Erythroblast (primary cell): ENCODE measurements around the gene TMEM114.

Experiments used
- DNase-seq, 2 experiments: peaks; one replicate each; lab custom pipeline; 2025; lab: John Stamatoyannopoulos, UW
- GATA1 ChIP-seq: IDR thresholded peaks from 2 replicates; pipeline ENCODE4 v1.6.1; 2011; ENCODE audit warnings: low read depth, mild to moderate bottlenecking, control low read depth, low read length, moderate library complexity
- POLR2A ChIP-seq: IDR thresholded peaks from 2 replicates; pipeline ENCODE4 v1.6.1; 2011; ENCODE audit warnings: mild to moderate bottlenecking, low read length

The TMEM114 gene

GRCh38 chr16:8554881-8555280 lies 35.4 kb downstream of the TMEM114 start:
- TF ChIP-seq GATA1: no peak
- no peak for TF ChIP-seq POLR2A
- DNase-seq: no peak

GRCh38 chr16:8554022-8554421 lies 36.3 kb downstream of the TMEM114 start:
- no peak for TF ChIP-seq POLR2A
- no peak for TF ChIP-seq GATA1
- DNase-seq: no peak

GRCh38 chr16:8552487-8553221 lies 37.7 kb downstream of the TMEM114 start:
- no peak for DNase-seq

GRCh38 chr16:8551388-8552332 lies 38.7 kb downstream of the TMEM114 start:
- TF ChIP-seq POLR2A (no peak), GATA1 (no peak)
- no peak for DNase-seq

More at GRCh38 chr16:8552487-8553221, 37.7 kb downstream of the TMEM114 start:
- TF ChIP-seq POLR2A: no peak
- no peak for TF ChIP-seq GATA1

GRCh38 chr16:8550728-8551387 lies 39.5 kb downstream of the TMEM114 start:
- DNase-seq: no peak
- no peak for TF ChIP-seq GATA1
- no peak for TF ChIP-seq POLR2A

GRCh38 chr16:8549843-8550412 lies 40.4 kb downstream of the TMEM114 start:
- no peak for DNase-seq
- TF ChIP-seq POLR2A: no peak
- TF ChIP-seq GATA1: no peak

GRCh38 chr16:8548166-8548565 lies 42.1 kb downstream of the TMEM114 start:
- no peak for DNase-seq
- TF ChIP-seq POLR2A (no peak), GATA1 (no peak)

- DNase-seq: no peak
- TF ChIP-seq GATA1 (no peak), POLR2A (no peak)
Observed at GRCh38 chr16:8547762-8548161, 42.5 kb downstream of the TMEM114 start.

GRCh38 chr16:8544406-8544805 lies 45.9 kb downstream of the TMEM114 start:
- TF ChIP-seq POLR2A (no peak), GATA1 (no peak)
- DNase-seq: no peak

- no peak for DNase-seq
- TF ChIP-seq POLR2A (no peak), GATA1 (no peak)
Observed at GRCh38 chr16:8543258-8543657, 47.1 kb downstream of the TMEM114 start.

GRCh38 chr16:8542393-8542792 lies 47.9 kb downstream of the TMEM114 start:
- no peak for DNase-seq
- TF ChIP-seq POLR2A (no peak), GATA1 (no peak)

- TF ChIP-seq POLR2A (no peak), GATA1 (no peak)
Observed at GRCh38 chr16:8541868-8542267, 48.4 kb downstream of the TMEM114 start.

GRCh38 chr16:8537691-8538342 lies 52.5 kb downstream of the TMEM114 start:
- TF ChIP-seq GATA1 (no peak), POLR2A (no peak)
- DNase-seq: no peak

More at GRCh38 chr16:8541868-8542267, 48.4 kb downstream of the TMEM114 start:
- no peak for DNase-seq
